HG03571 (cell line): ENCODE data around the gene GPSM1.

Experiments used
- ATAC-seq: cut with Tn5 transposase; IDR thresholded peaks from one replicate; pipeline ENCODE4 v1.9.1; 2021; ENCODE audit not compliant: unreplicated experiment

Gene GPSM1, protein sequence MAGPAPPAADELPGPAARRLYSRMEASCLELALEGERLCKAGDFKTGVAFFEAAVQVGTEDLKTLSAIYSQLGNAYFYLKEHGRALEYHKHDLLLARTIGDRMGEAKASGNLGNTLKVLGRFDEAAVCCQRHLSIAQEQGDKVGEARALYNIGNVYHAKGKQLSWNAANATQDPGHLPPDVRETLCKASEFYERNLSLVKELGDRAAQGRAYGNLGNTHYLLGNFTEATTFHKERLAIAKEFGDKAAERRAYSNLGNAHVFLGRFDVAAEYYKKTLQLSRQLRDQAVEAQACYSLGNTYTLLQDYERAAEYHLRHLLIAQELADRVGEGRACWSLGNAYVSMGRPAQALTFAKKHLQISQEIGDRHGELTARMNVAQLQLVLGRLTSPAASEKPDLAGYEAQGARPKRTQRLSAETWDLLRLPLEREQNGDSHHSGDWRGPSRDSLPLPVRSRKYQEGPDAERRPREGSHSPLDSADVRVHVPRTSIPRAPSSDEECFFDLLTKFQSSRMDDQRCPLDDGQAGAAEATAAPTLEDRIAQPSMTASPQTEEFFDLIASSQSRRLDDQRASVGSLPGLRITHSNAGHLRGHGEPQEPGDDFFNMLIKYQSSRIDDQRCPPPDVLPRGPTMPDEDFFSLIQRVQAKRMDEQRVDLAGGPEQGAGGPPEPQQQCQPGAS

DNA sequence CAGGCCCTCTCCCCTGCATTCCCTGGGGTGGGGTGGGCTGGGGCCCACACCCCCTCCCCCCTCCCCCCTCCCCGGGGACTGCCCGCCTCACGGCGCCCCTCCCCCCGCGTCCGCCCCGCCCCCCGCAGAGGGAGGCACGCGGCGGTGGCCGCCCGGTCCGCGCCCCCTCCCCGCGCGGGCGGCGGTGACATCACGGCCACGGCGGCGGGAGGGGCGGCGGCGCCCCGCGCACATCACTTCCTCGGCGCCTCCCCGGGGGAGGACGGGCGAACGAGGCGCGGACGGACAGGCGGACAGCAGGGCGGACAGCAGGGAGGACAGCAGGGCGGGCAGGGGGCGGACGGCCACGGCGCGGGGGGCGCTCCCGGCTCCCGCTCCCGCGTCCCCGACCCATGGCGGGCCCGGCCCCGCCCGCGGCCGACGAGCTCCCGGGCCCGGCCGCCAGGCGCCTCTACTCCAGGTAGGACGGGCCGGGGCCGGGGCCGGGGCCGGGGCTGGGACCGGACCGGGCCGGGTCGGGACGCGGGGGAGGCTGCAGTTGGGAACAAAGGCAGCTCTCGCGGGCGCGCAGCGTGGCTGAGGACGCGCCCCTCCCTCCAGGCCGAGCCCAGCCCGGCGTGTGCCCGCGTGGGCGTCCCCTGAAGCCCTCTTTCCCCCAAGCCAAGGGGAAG, at the start of gene GPSM1:
GPSM1 (plus strand) TSS at position 236 of the 671 bp plus-strand sequence; CDS start at position 393, 157 bp downstream.
- ATAC-seq = no peak

DNA sequence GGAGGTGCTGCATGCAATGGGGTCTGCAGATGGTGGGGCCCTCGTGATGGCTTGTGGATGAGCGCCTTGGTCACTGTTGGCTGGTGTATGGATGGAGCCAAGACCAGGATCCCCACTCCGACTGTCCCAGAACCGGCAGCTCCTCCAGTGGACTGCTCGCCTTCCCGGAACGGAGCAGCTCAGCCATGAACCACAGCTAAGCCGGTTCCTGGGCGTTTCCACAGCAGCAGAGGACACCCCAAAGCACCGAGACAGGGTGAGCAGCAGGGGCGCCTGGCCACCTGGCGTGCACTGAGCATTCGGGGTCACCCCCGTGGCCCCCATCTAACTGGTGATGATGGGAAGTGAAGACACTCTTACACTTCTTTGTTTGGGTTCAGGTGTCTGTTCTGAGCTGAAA, 49.6 kb upstream of the GPSM1 start:
- ATAC-seq = no peak

DNA sequence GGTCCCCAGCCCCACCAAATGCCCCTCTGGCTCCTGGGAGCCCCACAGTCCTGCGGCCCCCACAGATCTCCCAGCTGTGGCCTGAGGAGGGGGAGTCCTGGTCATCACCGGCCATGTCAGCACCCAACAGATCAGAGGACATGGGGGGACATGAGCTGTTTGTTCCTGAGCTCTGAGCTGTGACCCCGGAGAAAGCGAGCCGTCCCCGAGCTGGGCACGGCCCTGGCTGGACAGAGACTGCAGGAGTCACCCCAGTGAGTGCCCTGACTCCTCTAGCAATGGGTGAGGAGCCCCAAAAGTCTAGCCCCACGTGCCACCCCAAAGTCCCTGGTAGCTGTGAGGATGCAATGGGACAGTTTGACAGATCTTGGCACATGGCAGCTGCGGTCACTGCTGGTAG, 49.1 kb upstream of the GPSM1 start:
- no peak for ATAC-seq

DNA sequence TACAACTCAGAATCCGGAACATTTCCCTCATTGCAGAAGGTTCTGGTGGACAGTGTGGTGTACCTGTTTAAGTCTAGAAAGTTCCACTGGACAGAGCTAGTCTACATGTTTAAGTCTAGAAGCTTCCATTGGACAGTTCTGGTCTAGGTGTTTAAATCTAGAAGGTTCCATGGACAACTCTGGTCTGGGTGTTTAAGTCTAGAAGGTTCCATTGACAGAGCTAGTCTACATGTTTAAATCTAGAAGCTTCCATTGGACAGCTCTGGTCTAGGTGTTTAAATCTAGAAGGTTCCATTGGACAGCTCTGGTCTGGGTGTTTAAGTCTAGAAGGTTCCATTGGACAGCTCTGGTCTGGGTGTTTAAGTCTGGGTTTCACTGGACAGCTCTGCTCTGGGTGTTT, 48.4 kb upstream of the GPSM1 start:
- no peak for ATAC-seq

DNA sequence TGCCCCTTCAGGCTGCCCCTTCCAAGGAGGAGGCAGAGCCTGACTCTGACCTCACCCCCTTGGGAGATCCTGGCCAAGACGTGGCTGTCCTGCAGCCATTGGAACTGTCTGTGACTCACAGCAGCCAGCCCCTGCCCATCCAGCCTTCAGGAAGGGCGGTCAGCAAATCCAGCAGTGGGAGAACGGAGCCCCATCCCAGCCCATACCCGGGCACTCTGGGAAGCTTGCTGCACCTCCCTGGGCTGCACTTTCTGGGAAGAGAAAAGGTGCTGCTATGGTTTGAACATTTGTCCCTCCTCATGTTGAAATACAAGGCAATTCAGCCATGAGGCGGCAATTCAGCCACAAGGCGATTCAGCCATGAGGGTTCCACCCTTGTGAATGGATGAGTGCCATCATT, 47.9 kb upstream of the GPSM1 start:
- ATAC-seq = no peak

DNA sequence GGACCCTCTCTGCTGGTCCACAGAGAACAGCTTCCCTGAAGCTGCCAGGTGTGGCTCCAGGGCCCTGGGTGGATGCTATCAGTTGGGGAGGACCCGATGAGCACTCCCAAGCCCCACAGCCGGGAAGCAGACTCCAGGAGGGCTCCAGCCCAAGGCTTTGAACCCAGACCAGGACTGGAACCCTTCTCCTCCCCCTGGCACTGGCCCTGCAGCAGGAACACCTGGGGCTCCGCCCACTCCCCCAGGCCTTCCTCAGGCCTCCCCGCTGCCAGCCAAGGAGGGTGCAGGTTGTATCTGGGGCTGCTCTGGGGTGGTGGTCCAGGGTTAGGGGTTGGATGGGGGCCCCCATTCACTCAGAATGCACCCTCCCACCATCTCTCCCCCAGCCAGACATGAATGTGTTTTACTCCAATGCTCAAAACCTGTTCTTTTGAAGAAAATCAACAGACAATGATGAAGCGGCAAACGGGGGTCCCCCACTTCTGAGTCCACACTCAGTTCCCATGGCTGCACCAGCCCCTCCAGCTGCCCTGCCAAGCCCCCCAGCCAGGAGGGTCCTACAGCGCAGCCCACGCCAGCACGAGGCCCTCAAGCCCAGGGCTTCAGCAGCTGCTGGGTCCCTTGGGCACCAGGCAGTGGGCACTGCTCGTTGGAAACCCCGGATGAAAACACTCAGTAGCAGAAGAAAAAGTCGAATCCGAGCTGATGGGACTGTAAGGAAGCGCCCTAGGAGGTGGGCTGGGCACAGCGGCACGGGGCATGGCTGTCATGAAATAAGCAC, 46.6 kb upstream of the GPSM1 start:
- no peak for ATAC-seq

DNA sequence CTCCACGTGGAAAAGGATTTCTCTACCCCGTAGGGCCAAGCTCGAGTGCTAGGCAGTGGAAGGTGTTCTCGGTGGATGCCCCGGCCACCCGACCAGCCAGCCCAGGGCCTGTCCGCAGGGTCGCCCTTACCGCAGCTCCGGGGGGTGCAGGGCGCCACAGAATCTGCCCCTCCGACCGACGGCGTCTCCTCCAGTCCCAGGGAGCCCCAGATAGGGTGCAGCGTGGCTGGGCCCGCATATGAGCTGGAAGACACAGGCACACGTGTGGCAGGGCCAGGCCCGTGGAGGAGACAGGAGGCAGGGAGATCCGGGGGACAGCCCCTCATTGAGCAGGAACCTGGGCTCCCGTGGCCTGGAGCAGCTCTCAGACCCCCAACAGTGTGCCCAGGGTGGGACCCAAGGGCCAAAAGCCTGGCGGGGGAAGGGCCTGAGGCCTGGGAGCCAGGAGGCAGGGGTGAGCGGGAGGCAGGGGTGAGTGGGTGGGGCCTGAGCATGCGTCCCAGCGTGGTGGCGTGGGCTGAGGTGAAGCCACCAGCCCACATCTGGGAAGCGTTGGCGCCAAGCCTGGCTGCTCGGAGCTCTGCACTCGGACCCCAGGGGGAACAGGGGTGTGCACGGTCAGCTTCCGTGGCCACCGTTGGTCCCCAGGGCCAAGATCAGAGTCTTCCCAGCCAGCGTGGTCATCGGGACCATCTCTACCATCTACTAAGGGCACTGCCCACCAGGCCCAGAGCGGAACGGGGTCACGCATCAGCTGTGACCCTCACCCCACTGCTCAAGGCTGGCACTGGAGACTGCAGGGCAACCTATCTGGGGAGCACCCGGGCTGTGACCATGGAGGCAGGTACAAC, 45.7 kb upstream of the GPSM1 start:
- ATAC-seq = no peak

DNA sequence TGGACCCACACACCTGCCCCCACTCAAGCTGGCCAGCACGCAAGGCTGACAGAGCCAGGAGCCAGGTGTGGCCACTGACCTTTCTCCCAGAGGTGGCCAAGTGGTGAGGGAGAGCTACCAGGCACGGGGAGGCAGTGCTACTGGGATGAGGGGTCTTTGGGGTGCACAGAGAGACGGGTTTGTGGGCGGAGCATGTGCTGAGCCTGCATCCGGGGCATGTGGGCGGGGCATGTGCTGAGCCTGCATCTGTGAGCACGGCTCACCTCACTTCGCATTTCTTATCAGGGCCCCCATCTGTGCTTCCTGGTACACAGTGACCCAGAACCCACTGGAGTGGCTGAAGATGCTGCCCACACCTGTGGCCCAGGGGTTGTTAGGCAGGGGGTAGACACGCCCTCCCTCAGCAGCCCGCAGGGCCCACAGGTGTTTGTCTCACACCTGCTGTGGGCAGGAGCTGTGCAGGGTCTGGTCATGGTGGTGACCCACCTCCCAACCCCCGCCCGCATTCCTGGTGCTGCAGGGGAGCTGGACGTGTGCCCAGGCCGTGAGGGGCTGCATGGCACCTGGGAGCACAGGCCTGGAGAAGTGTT, 45.0 kb upstream of the GPSM1 start:
- ATAC-seq = no peak

DNA sequence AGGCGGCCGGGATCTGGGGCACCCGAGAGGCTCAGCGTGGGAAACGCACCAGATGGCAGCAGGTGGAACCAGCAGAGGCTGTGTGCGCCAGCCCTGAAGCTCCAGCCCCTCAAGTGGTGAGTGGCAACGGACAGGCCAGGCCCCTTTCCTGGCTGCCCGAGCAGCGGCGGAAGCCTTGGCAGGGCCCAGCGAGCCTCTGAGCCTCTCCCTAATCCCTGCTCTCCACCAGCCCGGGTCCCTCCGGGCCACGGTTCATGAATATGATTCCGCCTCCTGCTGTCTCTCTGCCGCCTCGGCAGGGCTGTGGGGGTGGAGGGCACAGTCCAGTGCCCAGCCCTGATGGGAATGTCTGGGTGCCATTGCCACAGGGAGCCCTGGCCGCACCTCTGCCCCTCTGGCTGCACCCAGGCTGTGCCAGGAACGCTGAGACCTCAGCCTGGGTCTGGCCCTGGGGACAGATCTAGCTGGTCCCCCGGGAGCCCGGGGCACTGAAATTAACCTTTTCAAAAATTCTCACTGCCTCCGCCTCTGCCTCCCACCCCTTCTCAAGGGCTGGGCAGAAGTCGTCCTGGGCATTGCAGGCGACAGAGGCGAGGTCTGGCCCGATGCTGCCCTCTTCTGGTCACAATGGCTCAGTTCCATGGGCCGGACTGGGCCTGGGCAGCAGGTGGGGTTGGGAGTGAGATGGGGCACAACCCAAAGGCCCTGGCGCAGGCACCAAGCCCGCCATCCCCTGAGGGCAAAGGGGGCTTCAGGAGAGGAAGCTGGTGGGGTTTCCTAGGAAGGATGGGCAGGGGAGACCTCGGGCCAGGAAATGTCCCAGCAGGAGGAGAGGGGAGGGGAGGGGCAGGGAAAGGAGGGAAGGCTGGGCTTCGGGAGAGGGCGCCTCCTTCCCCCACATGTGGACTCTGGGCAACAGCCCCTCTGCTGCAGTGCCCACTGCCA, 43.8 kb upstream of the GPSM1 start:
- peak; percentile 59 for ATAC-seq

DNA sequence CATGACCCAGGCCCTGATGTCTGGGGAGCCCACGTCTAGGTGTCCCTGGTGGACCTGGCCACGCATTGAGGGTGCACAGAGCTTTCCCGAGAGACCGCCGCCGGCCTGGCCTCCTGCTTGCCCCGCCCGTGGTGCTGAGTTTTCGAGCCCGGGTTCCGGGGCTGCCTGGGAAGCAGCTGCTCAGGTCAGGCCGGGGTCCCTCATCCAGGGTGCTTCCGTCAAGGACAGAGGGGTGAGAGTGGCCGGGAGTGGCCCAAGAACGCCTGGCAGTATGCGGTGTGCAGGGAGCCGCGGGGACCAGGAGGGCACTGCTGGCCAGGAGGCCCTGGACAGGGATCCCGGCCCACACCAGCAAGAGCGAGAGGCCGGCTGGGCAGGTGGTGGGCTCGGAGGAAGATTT, 43.0 kb upstream of the GPSM1 start:
- no peak for ATAC-seq

DNA sequence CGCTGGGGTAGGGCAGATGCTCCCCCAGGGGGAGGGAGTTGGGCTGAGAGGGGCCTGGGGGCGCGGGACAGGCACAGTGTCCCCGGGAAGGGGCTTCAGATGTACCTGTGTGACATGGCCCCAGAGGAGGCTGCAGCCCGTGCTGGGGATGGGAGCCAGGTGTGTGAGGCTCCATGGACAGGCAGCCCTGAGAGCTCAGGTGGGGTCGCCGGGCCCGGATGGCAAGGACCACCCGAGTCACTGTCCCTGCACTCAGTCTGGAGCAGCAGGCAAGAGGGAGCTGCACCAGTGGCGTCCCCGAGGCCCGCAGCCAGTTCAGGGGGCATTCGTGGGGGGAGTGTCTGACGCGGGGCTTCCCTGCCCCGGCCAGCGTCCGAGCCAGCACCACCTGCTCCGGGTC, 42.4 kb upstream of the GPSM1 start:
- ATAC-seq = no peak

DNA sequence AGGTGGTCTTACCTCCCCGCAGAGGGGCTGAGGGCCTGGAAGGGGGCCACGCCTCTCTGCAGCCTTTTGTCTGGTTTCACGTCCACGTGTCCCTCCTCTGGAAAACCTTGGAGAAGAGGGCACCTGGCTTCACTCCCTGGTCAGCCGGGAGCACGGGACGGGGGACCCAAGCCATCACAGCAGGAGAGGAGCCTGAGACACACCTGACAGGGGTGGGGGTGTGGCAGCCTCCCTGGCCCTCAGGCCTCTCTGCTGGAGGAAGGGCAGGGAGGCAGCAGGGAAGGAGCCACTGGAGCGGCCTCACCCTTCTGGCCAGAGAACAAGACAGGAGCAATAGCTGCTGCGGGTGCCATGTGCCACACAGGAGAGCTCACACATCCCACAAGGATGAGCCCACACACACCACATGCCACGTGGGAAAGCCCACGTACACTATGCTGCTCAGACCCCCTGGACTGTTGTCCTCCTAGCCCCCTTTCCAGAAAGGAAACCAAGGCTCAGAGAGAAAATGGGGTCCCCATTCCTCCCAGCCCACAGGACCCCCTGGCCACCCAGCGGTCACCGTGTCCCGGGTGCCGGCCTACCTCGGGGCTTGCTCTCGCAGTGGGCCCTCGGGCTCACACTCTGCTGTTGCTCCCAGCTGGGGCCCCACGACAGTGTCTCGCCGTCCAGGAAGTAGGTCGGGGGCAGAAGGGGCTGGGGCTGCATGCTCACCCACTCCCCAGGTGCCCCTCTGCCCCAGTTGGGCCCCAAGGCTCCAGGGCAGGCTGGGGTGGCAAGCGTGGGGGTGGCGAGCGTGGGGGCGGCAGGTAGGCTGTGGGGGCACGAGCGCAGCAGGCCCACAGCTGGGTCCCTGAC, 41.6 kb upstream of the GPSM1 start:
- no peak for ATAC-seq

DNA sequence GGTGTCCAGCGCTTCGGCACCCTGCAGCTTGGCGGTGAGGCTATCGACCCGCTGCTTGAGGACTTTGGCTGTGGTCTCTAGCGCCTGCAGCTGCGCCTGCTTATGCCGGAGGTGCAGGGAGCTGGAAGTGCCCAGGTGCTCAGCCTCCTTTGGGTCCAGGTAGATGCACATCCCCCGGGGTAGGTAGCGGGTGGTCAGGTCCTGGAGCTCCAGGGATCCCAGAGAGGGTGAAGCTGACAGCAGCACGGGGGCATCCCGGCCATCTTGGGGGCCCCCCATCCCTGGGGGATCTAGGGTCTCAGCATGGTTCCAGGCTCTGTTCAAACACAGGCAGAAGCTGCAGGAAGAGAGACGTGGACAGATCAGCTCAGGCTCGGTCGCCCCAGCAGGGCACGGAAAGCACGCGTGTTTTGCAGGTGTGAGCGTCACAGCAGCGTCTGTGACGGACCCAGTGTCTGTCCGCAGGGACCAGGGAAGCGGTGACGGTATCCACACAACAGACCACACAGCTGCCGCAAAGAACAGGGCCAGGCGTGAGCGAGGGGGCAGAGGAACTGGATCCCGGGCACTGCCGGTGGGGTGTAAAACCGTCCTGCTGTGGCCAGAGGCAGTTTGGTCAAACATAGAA, 40.9 kb upstream of the GPSM1 start:
- ATAC-seq = no peak

DNA sequence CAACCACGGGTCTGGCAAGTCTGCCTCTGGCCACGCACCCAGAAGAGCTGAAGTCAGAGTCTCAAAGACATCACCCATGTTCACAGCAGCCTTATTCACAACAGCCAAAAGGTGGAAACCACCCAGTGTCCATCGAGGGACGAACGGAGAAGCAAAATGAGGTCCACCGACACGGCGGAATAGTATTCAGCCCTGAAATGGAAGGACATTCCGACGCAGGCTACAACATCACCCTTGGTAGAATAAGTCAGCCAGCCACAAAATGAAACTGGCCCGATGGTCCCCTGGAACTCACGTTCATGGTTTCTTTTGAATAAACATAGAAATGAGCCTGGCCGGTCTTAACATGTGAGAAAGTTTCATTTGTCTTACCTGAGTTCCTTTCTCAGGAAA, 40.4 kb upstream of the GPSM1 start:
- no peak for ATAC-seq

DNA sequence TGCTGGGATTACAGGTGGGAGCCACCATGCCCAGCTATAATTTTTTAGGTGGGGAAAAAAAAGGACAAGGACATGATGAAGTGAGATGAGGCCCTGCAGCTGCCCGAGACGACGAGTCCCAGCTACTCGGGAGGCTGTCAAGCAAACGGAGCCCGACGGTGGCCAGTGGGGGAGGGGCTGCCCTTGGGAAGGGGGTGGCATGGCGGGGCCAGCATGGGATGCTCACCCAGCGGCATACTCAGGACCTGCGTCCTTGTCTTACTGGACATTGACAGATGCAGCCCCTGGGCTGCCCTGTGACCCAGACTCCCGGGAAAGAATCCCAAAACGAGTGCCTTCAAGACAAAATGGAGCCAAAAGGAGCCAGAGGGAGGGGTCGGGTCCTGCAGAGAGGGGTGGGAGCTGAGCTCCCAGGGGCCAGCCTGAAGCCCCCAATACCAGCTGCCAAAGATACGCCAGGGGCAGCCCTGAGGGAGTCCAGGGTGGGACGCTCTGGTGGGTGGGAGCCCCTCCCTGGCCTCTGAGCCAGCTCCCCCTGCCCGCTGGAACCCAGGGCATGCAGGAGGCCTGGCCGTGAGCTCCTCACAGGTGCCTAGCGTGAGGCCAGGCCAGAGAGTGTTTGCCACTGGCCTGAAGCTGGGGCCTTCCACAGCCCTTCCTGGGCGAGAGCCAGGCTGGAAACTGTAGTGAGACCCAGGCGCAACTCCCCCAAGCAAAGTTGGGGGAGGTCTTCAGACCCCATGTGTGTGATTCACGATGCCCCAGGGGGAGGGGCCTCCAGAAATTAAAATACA, 39.2 kb upstream of the GPSM1 start:
- ATAC-seq = no peak

DNA sequence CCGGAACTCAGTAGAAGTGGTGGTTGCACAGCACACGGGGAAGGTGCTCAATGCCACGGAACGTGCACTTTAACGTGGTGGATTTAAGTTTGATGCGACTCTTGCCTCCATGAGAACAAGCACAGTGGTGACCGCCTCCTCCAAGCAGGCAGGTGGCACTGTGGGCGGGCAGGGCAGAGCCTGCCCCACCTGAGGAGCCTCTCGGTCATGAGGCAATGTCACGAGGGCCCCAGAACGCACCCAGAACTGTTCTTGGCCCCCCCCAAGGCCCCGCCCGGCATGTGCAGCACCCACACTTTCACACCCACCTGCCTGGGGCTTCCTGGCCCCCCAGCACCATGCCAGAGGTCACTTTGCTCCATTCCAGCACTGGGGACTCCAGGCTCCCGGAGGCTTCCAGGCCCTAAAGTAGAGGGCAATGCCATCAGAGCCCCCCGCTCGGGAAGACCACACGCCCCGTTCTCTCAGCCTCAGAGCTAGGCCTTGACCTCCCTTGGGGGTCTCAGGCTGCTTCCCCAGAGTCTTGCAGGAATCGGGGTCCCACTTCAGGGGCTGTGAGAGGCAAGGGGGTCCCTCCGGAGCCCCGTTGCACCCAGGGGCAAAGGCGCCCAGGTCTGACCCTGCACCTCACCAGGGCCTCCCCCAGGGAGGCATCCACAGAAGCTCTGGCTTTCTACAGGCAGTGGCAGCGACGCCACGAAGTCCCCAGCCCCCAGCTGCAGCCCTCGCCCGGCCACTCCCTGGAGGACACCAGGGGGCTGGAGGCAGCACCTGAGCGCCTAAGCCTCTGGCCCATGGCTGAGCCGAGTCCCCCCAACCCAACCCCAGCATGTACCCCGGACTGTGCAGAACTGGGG, 37.5 kb upstream of the GPSM1 start:
- ATAC-seq = no peak
